Thyroid gland (tissue), 4 donors: Measurements from ENCODE around the gene METTL26.

Experiments used
- POLR2A ChIP-seq, 2 donors: fragments of 450-650 bp; IDR thresholded peaks; one replicate each; pipeline ENCODE4 v1.6.1; 2017; ENCODE audit warnings: antibody characterized with exemption in 2 of 2, mild to moderate bottlenecking in 2 of 2, moderate library complexity in 1 of 2
- TF ChIP-seq, protein P1 (sequence below), 6 experiments: fragments of 200-600 bp in 3 of 6; fragments of 450-650 bp in 3 of 6; sonication (generic) in 3 of 6; IDR thresholded peaks; one replicate each; pipeline ENCODE4 v1.5.1; 2016 to 2019; ENCODE audit warnings: antibody characterized with exemption in 6 of 6, mild to moderate bottlenecking in 2 of 6, inconsistent platforms in 1 of 6, moderate library complexity in 1 of 6

DNA sequence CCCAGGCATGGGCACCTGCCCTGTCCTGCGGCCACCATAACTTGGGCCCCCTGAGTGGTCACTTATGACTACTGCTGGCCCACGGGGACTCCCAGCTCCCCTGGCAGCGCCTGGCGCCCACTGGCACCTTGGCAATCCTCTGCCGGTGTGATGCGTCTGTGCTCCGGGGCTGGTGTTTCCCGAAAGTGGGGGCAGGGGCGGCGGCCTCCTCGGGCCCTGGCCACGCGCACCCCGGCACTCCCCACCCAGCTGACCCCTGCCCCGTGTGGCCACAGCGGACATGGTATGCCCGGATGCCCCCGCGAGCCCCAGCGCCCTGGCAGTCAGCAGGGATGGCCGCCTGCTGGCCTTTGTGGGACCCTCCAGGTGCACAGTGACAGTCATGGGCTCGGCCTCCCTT, 21.4 kb upstream of the METTL26 start:
- no peak for TF ChIP-seq POLR2A (IDR thresholded peaks at IDR 0.05)
- TF ChIP-seq, protein P1, sequence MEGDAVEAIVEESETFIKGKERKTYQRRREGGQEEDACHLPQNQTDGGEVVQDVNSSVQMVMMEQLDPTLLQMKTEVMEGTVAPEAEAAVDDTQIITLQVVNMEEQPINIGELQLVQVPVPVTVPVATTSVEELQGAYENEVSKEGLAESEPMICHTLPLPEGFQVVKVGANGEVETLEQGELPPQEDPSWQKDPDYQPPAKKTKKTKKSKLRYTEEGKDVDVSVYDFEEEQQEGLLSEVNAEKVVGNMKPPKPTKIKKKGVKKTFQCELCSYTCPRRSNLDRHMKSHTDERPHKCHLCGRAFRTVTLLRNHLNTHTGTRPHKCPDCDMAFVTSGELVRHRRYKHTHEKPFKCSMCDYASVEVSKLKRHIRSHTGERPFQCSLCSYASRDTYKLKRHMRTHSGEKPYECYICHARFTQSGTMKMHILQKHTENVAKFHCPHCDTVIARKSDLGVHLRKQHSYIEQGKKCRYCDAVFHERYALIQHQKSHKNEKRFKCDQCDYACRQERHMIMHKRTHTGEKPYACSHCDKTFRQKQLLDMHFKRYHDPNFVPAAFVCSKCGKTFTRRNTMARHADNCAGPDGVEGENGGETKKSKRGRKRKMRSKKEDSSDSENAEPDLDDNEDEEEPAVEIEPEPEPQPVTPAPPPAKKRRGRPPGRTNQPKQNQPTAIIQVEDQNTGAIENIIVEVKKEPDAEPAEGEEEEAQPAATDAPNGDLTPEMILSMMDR (IDR thresholded peaks at IDR 0.05): no peak
